Measurements from ENCODE around the gene SLC39A1. TPM values are rescaled to one million over a fixed set of nuclear protein-coding genes. Genes with fewer than 3 reads are reported as not detected.

The SLC39A1 gene
- total RNA-seq, 2 donors from 2014 or later: 102 to 136 TPM

DNA sequence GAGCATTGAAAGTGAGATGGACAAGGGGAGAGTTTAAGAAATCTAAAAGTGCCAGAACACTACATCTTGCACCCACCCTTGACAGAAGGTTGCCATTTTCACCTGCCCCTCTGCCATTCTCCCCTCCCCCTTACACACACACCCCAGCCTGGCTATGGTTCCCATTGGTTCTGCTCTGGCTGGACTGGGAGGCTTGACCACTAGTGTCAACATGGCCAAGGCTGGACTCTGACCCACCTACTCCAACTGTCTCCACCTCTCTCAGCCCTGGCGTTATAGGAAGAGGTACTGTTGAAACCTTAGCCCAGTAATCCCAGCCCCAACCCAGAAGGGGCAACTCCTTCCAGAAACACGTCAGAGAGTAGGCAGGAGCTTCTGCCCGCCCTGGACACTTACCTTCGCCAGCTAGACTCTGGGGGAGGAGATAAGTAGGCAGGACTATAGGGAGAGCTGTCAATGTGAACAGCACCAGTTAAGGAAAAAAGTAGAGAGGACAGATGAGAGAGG lies 9.4 kb downstream of the SLC39A1 start:
- TF ChIP-seq CTCF (IDR thresholded peaks at IDR 0.05): no peak
- peaks cover 52% of the 10 kb centered on the region for H3K36me3 ChIP-seq
- H3K4me1 ChIP-seq (ENCODE audit: control insufficient read depth in 1 of 2, low read depth in 2 of 2): peaks cover 20 to 23% of the 10 kb centered on the region in 2 donors
- ATAC-seq (ENCODE audit: insufficient number of reproducible peaks, low FRiP score, low read depth): no peak
- H3K27me3 ChIP-seq (replicated peaks; ENCODE audit: insufficient read depth): no peaks in the 10 kb centered on the region
- no peak overlapping the region for H3K27ac ChIP-seq
- no peak for DNase-seq (ENCODE audit: low spot score)
- H3K9me3 ChIP-seq: no peaks in the 10 kb centered on the region
- H3K4me3 ChIP-seq: no peak overlapping the region

GRCh38 chr1:153951801-153952200 lies 11.5 kb downstream of the SLC39A1 start:
- Histone ChIP-seq H3K9me3 (no peaks in the 10 kb centered on the region), H3K4me1 (ENCODE audit: control insufficient read depth in 1 of 2, low read depth in 2 of 2) (peaks cover 14 to 18% of the 10 kb centered on the region in 2 donors), H3K27ac (no peak overlapping the region), H3K36me3 (peaks cover 65% of the 10 kb centered on the region), H3K4me3 (no peak overlapping the region), H3K27me3 (replicated peaks; ENCODE audit: insufficient read depth) (no peaks in the 10 kb centered on the region)
- ATAC-seq (ENCODE audit: insufficient number of reproducible peaks, low FRiP score, low read depth): no peak
- no peak for TF ChIP-seq CTCF (IDR thresholded peaks at IDR 0.05)
- DNase-seq (ENCODE audit: low spot score): no peak

- Histone ChIP-seq H3K9me3 (no peaks in the 10 kb centered on the region), H3K4me3 (no peak overlapping the region), H3K27me3 (replicated peaks; ENCODE audit: insufficient read depth) (no peaks in the 10 kb centered on the region), H3K4me1 (ENCODE audit: control insufficient read depth in 1 of 2, low read depth in 2 of 2) (peaks cover 9 to 14% of the 10 kb centered on the region in 2 donors), H3K36me3 (peaks cover 65% of the 10 kb centered on the region), H3K27ac (no peak overlapping the region)
- DNase-seq (ENCODE audit: low spot score) (no peak), ATAC-seq (ENCODE audit: insufficient number of reproducible peaks, low FRiP score, low read depth) (no peak)
- TF ChIP-seq CTCF (IDR thresholded peaks at IDR 0.05): no peak
These were observed 12.2 kb downstream of the SLC39A1 start for GRCh38 chr1:153951183-153951582.

DNA sequence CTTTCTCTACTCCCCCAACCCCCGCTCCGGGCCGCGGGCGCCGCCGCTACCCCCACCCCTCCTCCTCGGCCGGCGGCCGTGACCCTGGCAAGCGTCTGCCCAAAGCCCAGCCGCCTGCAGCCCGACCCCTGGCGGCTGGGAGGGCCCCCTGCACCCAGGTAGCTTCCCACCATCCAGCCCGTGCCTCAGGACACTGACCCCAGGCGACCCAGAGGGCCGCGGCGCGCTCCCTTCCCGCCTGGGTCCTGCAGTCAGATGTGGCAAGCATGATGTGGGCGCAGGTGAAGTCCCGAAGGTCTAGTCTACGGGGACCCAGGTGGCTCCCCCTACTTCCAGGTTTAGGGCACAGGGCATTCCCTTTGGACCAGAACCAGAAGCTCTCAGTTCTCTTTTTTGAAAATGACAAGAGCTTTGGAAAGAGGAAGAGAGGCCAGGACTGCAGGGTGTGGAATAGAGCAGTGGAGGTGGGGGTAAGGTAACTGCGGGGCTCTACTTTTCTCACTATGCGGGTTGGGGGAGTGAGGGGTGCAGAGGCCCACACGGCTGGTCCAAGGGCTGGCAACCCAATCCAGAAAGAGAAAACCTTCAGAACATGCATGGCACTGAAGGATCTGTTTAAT lies 16.6 kb downstream of the SLC39A1 start, which contains the start of gene DENND4B:
Gene DENND4B, minus strand, starts transcription at position 97 of the 620 bp plus-strand sequence. CDS start 2,344 bp downstream, outside the sequence.
- Histone ChIP-seq H3K27me3 (replicated peaks; ENCODE audit: insufficient read depth) (no peaks in the 10 kb centered on the region), H3K36me3 (peaks cover 53% of the 10 kb centered on the region), H3K27ac (peak within 1 kb of the TSS; percentile 93 to 95), H3K4me3 (peak within 1 kb of the TSS; percentile 94), H3K4me1 (ENCODE audit: control insufficient read depth in 1 of 2, low read depth in 2 of 2) (peaks cover 14 to 24% of the 10 kb centered on the region in 2 donors), H3K9me3 (no peaks in the 10 kb centered on the region)
- peak; percentile 60 for ATAC-seq (ENCODE audit: insufficient number of reproducible peaks, low FRiP score, low read depth)
- peak; percentile 40 for DNase-seq (ENCODE audit: low spot score)
- TF ChIP-seq CTCF (IDR thresholded peaks at IDR 0.05): peak; percentile 99

DNA sequence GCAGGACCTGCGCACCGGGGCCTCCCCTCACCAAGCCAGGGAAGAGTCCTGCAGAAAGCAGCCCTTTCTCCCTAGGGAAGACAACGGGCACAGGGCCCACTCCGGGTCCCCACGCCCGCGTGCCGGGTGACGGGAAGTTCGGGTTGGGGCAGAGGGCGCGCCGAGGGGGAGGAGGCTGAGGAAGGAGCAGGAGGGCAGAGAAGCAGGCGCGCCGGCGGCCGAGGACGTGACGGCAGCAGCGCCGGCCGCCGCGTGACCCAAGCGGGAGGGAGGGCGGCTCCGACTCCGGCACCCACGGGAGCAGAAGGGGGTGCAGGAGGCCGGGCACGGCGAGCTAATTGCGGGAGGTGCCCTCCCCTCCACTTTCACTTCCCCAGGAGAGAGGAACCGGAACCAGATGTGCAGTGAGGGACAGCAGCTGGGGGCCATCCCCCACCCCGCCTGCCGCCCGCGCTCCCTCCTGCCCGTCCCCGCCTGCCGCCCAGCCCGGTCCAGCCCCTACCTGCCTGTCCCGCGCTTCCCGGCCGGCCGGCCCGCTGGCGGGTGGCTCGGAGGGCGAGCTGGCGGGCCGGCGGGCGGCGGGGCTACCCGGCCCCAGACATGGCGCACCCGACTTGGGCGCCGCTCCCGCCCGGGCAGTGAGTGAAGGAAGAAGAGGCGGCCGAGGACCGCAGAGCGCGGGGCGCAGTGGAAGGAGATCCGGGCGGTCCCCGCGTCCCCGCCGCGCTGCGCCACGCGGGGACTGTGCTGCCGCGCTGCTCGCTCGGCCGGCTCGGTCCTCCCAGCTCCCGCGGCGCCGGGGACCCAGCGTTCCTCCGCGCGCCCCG lies 17.3 kb downstream of the SLC39A1 start:
- ATAC-seq (ENCODE audit: insufficient number of reproducible peaks, low FRiP score, low read depth) (peak; percentile 53), DNase-seq (ENCODE audit: low spot score) (peak; percentile 44)
- TF ChIP-seq CTCF (IDR thresholded peaks at IDR 0.05): no peak
- Histone ChIP-seq H3K27ac (peak overlapping the region; percentile 93 to 95), H3K9me3 (no peaks in the 10 kb centered on the region), H3K27me3 (replicated peaks; ENCODE audit: insufficient read depth) (no peaks in the 10 kb centered on the region), H3K4me3 (peak overlapping the region; percentile 94), H3K36me3 (peaks cover 48% of the 10 kb centered on the region), H3K4me1 (ENCODE audit: control insufficient read depth in 1 of 2, low read depth in 2 of 2) (peaks cover 14 to 24% of the 10 kb centered on the region in 2 donors)

Data from thoracic aorta (tissue), 2 donors.